ENCODE results near the gene PTPN22.
"Not testable (repeated sequence)": the region's sequence is repeated elsewhere in the genome, so short reads cannot be mapped to it uniquely, and the experiment has no call there.

Gene PTPN22

GRCh38 chr1:113886417-113887401, 15.2 kb upstream of the PTPN22 start:
- no peak for DNase-seq (ENCODE audit: low spot score)

GRCh38 chr1:113881661-113882060, 10.1 kb upstream of the PTPN22 start:
- DNase-seq (ENCODE audit: low spot score), result no peak

DNA sequence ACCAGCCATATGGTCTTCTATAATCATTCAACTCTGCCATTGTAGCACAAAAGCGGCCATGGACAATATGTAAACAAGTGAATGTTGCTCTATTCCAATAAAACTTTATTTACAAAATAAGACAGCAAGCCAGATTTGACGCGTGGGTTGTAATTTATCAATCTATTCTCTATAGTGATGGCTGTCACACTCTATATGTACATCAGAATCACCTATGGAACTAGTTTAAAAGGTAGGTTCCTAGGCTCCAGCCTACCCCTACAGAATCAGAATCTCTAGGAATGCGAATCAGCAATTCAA, 8.2 kb upstream of the PTPN22 start:
- DNase-seq (ENCODE audit: low spot score), result no peak

GRCh38 chr1:113876176-113876575, 4.7 kb upstream of the PTPN22 start:
- DNase-seq (ENCODE audit: low spot score), result no peak

- no peak for DNase-seq (ENCODE audit: low spot score)
These were observed 4.2 kb upstream of the PTPN22 start for GRCh38 chr1:113875714-113876113.

- peak; percentile 37 for DNase-seq (ENCODE audit: low spot score)
These were observed 2.7 kb upstream of the PTPN22 start for GRCh38 chr1:113874012-113874879.

- DNase-seq (ENCODE audit: low spot score), result no peak
These were observed 865 bp upstream of the PTPN22 start for GRCh38 chr1:113872219-113872935.

GRCh38 chr1:113870778-113871177, 734 bp downstream of the PTPN22 start:
- no peak for DNase-seq (ENCODE audit: low spot score)

DNA sequence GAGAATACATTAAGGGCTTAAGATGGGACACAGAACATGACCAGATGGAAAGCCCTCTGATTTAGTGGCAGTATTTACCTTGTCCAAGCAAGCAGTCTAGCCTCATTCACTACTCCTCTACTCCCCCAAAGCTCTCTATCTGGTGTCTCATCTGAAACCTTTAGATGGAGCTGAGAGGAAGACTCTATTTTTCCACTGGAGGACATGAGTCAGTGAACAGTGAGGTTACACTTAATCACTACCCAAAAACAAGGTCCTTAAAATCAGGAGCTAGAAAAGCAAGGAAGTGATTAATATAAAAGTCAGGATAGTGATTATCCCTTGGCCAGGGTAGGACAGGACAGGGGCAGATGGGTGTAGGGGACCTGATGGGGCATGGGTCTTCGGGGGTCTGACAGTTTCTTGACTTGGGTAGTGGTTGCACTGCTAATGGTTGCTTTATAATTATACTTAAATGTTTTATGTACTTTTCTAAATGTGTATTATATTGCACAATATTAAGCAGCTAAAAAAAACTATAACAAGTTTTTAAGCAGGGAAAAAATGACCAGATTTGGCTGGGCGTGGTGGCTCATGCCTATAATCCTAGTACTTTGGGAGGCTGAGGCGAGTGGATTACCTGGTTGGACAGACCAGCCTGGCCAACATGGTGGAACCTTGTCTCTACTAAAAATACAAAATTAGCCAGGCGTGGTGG, 3.0 kb downstream of the PTPN22 start:
- peak; percentile 74 for DNase-seq (ENCODE audit: low spot score)

DNA sequence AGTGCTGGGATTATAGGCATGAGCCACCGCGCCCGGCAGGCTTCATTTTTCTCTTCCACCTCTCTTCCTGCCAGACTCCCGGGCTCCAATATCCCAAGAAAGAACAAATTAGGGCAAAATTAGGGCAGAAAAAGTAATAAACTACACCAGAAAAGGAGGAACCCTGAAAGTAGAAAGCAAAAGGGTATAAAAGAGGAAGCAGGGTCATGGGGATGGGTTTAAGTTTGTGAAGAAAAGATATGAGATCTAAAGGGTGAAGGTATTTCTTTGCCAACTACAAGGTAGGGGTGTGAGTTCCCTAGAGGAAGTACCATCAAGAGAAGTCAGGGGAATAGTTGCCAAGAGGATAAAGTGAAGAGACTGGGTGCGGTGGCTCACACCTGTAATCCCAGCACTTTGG, 9.9 kb downstream of the PTPN22 start:
- no peak for DNase-seq (ENCODE audit: low spot score)

GRCh38 chr1:113860891-113861290, 10.6 kb downstream of the PTPN22 start:
- DNase-seq (ENCODE audit: low spot score), result peak; percentile 79

- DNase-seq (ENCODE audit: low spot score), result no peak
These were observed 11.9 kb downstream of the PTPN22 start for GRCh38 chr1:113859478-113860175.

DNA sequence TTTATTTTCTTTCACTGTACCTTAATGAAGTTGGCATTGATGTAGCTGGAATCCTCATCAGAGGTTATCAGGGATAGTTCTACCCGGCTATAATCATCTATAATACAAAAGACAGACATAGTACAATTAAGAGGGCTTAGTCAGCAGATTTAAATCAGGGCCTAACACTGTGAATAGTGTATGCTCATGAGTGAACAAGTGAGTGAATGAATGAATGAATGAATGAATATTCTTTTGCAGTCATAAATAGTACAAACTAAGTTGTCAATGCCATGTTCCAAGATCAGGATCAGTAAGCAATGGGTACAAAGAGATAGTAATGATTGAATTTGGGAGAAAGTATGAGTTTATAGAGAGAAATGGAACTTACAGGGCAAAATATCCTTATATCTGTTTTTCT, 12.5 kb downstream of the PTPN22 start:
- DNase-seq (ENCODE audit: low spot score), result no peak

DNA sequence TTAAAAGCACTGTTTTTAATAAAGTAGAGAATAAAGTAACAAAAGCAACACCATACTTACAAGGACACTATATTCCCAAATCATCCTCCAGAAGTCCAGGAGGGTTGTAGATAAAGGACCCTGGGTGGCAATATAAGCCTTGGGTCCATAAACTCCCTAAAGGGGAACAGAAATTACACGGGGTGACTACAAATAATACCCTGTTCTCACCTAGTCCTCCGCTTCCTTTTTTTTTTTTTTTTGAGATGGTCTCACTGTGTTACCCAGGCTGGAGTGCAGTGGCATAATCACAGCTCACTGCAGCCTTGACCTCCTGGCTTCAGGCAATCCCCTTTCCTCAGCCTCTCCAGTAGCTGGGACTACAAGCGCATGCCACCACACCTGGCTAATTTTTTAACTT, 13.1 kb downstream of the PTPN22 start:
- DNase-seq (ENCODE audit: low spot score), result no peak

DNA sequence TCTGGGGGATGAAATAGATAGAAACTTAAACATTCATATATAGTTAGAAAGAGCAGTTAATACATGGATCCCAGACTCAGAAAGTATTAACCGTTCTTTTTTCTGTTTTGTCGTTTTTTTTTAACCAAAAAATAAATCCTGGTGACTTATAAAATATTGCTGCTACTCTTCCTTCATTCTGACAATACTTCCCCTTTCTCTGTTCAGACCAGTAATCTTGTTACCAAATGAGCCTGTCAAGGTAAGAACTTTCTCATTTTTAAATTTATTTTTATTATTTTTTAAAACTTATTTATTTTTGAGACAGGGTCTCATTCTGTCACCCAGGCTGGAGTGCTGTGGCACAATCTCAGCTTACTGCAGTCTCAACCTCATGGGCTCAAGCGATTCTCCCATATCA, 13.7 kb downstream of the PTPN22 start:
- no peak for DNase-seq (ENCODE audit: low spot score)

- no peak for DNase-seq (ENCODE audit: low spot score)
These were observed 15.1 kb downstream of the PTPN22 start for GRCh38 chr1:113856401-113856790.

DNA sequence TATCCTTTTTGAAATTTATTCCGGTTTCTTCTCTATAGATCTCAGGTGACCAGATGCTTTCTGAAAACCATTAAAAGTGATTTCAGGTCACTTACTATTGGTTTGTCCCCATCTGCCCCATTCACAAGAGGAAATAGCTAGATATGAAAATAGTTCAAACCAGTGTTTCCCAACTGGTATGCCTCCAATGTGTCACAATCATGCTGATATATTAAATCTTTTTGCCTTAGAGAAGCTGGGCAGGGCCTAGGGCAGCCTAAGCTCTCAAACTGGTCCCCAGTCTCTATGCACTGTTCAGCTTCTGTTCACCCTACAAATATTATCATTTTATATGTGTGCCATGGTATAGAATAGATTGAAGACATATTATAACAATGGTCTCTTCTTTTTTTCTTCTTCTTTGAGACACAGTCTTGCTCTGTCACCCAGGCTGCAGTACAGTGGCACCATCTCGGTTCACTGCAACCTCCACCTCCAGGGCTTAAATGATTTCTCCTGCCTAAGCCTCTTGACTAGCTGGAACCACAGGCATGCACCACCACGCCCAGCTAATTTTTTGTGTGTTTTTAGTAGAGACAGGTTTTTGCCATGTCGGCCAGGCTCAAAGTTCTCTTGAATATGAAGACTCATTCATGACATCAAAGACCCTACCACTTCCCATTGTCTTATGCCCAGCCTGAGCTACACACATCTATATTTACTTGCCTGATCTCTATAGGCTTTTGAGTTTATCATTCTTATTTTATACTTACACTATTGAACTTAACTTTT, 15.7 kb downstream of the PTPN22 start:
- DNase-seq (ENCODE audit: low spot score), result no peak

- DNase-seq (ENCODE audit: low spot score), result no peak
These were observed 17.3 kb downstream of the PTPN22 start for GRCh38 chr1:113854234-113854633.

GRCh38 chr1:113852694-113853093, 18.8 kb downstream of the PTPN22 start:
- not testable (repeated sequence) for DNase-seq (ENCODE audit: low spot score)

GRCh38 chr1:113850127-113850796, 21.2 kb downstream of the PTPN22 start:
- DNase-seq (ENCODE audit: low spot score), result no peak

All from kidney capillary endothelial cell (primary cell).